Body of pancreas (tissue), 4 donors: ENCODE data around the gene TNS4.

ENCODE experiments used
- POLR2A ChIP-seq, 3 donors: fragments of 450-650 bp; IDR thresholded peaks; one replicate each; pipeline ENCODE4 v1.6.1; 2016; ENCODE audit warnings: antibody characterized with exemption in 3 of 3, mild to moderate bottlenecking in 2 of 3
- TF ChIP-seq, protein P1 (sequence below), 7 experiments: fragments of 450-650 bp in 4 of 7; fragments of 200-600 bp in 3 of 7; sonication (generic) in 3 of 7; IDR thresholded peaks; one replicate each; pipeline ENCODE4 v1.5.1; 2016 to 2019; ENCODE audit warnings: antibody characterized with exemption in 7 of 7

DNA sequence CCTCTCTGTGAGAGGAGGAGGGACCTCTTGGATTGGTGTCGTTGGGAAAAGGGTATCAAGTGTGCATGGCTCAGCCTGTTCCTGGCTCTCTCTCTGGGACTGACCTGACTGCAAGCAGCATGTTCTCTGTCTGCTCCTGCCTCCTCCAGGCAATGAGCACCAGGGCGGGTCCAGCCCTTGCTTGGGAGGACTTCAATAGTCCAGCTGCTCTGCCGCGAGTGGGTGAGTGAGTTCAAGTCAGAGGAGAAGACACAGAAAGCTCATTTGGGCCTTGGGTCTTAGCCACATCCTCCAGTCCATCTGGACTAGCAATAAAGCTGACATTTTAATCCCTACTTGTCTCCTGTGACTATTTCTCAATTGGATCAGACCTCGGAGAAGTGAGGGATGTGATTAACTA, 25.2 kb upstream of the TNS4 start:
- TF ChIP-seq, protein P1, sequence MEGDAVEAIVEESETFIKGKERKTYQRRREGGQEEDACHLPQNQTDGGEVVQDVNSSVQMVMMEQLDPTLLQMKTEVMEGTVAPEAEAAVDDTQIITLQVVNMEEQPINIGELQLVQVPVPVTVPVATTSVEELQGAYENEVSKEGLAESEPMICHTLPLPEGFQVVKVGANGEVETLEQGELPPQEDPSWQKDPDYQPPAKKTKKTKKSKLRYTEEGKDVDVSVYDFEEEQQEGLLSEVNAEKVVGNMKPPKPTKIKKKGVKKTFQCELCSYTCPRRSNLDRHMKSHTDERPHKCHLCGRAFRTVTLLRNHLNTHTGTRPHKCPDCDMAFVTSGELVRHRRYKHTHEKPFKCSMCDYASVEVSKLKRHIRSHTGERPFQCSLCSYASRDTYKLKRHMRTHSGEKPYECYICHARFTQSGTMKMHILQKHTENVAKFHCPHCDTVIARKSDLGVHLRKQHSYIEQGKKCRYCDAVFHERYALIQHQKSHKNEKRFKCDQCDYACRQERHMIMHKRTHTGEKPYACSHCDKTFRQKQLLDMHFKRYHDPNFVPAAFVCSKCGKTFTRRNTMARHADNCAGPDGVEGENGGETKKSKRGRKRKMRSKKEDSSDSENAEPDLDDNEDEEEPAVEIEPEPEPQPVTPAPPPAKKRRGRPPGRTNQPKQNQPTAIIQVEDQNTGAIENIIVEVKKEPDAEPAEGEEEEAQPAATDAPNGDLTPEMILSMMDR (IDR thresholded peaks at IDR 0.05) = no peak
- TF ChIP-seq POLR2A (IDR thresholded peaks at IDR 0.05) = no peak
